HL-60/S4 treated with retinoic acid at 250 ng/mL for 4 days and 3 days (cell line): Measurements from ENCODE around the gene CDC25B.

ENCODE experiments used
- in situ Hi-C: fragments of 300-500 bp; cut with MboI; formaldehyde crosslinking; loops from 2 replicates; pipeline ENCODE4 v1.7.0; 2022; ENCODE audit warnings: low sequenced_read_pairs

The CDC25B gene

GRCh38 chr20:3802524-3803239 is 6.6 kb downstream of the CDC25B start:
- in situ Hi-C loops, result no loop called here

- in situ Hi-C loops, result no loop called here
These were observed 7.2 kb downstream of the CDC25B start for GRCh38 chr20:3803289-3803688.

- in situ Hi-C loops, result no loop called here
These were observed 7.7 kb downstream of the CDC25B start for GRCh38 chr20:3803854-3804253.

GRCh38 chr20:3804254-3804751 is 8.2 kb downstream of the CDC25B start:
- in situ Hi-C loops, result no loop called here

GRCh38 chr20:3804781-3805180 is 8.7 kb downstream of the CDC25B start:
- in situ Hi-C loops, result no loop called here

GRCh38 chr20:3808544-3808943 is 12.4 kb downstream of the CDC25B start:
- in situ Hi-C loops, result no loop called here

GRCh38 chr20:3811467-3812258 is 15.6 kb downstream of the CDC25B start:
- in situ Hi-C loops, result no loop called here

GRCh38 chr20:3812259-3812681 is 16.2 kb downstream of the CDC25B start:
- in situ Hi-C loops, result no loop called here

GRCh38 chr20:3812975-3813847 is 17.1 kb downstream of the CDC25B start:
- in situ Hi-C loops, result no loop called here

- in situ Hi-C loops, result no loop called here
These were observed 17.9 kb downstream of the CDC25B start for GRCh38 chr20:3813848-3814581.

- in situ Hi-C loops, result no loop called here
These were observed 18.9 kb downstream of the CDC25B start for GRCh38 chr20:3814928-3815495.

- in situ Hi-C loops, result no loop called here
These were observed 19.7 kb downstream of the CDC25B start for GRCh38 chr20:3815703-3816315.

GRCh38 chr20:3818155-3819151 is 22.3 kb downstream of the CDC25B start:
- in situ Hi-C loops, result no loop called here

GRCh38 chr20:3819411-3820047 is 23.4 kb downstream of the CDC25B start:
- in situ Hi-C loops, result no loop called here

GRCh38 chr20:3820048-3820900 is 24.2 kb downstream of the CDC25B start, which contains the start of gene AP5S1:
Gene AP5S1, plus strand, starts transcription at chr20:3820547. Its CDS starts 1,571 bp downstream, at chr20:3822118.
- in situ Hi-C loops, result no loop called here

GRCh38 chr20:3820901-3821727 is 25.0 kb downstream of the CDC25B start:
- in situ Hi-C loops, result no loop called here
